ENCODE data around the gene SRCAP. TPM values are rescaled to one million over a fixed set of nuclear protein-coding genes. Genes with fewer than 3 reads are reported as not detected.

Gene SRCAP
- 10.9 to 27.0 TPM (median 21.2 TPM) in 5 replicates for total RNA-seq (2022; extraction: Qiagen RNA extraction; ENCODE audit: low read depth)

GRCh38 chr16:30698816-30699614 is at the start of gene SRCAP:
TSS of gene SRCAP (plus strand) at chr16:30699171. CDS start at chr16:30700825, 1,654 bp downstream.

GRCh38 chr16:30650369-30651123 is 48.4 kb upstream of the SRCAP start, which contains the start of gene PRR14:
TSS of gene PRR14 (plus strand) at chr16:30650960. CDS start at chr16:30651646, 686 bp downstream.

GRCh38 chr16:30657866-30658730 is 40.9 kb upstream of the SRCAP start, which contains the start of gene FBRS:
TSS of gene FBRS (plus strand) at chr16:30658431. CDS start at chr16:30659519, 1,088 bp downstream.

GRCh38 chr16:30747799-30748633 is 49.0 kb downstream of the SRCAP start, which contains the start of gene PHKG2:
TSS of gene PHKG2 (plus strand) at chr16:30748425. CDS start at chr16:30748821, 396 bp downstream.

DNA sequence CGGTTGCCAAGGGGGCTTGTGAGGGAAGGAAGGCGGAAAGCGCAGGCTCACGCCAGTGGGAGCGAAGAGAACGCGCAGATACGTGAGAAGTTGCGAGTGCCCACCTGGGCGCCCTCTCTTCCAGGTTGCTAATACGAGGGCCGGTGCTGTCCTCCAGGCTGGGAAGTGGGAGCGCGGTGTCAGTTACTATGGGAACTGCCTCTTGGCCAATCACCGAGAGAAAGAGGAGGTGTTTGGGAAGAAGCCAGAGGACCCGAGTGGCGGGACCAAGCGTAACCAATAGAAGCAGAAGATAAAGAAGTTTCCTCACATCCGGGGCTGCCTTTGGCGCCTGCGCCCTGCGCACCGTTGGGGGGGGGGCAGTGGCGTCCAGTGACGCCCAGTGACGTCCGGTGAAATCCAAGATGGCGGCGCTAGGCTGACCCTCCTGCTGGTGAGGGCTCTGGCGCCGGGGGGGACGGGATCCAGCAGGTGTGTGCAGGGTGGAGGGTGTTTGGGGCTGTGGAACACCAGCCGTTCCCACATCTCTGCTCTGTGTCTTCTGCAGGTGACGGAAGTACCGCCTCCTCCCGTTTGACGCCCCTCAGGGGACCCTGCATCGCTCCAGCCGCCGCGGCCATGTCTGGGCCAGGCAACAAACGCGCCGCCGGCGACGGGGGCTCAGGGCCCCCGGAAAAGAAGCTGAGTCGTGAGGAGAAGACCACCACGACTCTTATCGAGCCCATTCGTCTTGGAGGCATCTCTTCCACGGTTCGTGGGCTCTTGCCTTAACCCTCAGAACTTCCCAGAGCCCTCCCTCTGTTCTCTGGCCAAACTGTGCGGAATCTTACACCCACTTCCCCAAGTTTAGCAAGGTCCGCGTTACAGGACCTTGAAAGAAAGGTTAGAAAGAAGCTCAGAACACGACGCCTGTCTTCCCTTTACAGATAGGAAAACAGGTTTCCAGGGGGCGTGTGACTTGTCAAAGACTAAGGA is 63.2 kb downstream of the SRCAP start, which contains the start of the genes CFAP119 and RNF40:
TSS of gene CFAP119 (minus strand) at position 135 of the 975 bp plus-strand sequence. CDS start 314 bp downstream, outside the sequence.
TSS of gene RNF40 (plus strand) at position 395 of the 975 bp plus-strand sequence. CDS start at position 619, 224 bp downstream.

GRCh38 chr16:30786936-30787612 is 88.1 kb downstream of the SRCAP start, which contains the start of gene ZNF629:
TSS of gene ZNF629 (minus strand) at chr16:30787205. CDS start at chr16:30784482, 2,723 bp downstream.

Other genes with a start within 250 kb of the SRCAP start
- 0.02 TPM in 1 of 5 replicates, not detected in the others for gene ITGAL, start 226.4 kb upstream of the SRCAP start, total RNA-seq (2022; extraction: Qiagen RNA extraction; ENCODE audit: low read depth)
- gene ZNF768, start 172.6 kb upstream of the SRCAP start, total RNA-seq (2022; extraction: Qiagen RNA extraction; ENCODE audit: low read depth) = 37.2 to 46.2 TPM (median 45.5 TPM) in 5 replicates
- gene ZNF747, start 164.3 kb upstream of the SRCAP start, total RNA-seq (2022; extraction: Qiagen RNA extraction; ENCODE audit: low read depth) = 3.3 to 4.9 TPM (median 4.5 TPM) in 5 replicates
- gene ZNF764, start 140.8 kb upstream of the SRCAP start, total RNA-seq (2022; extraction: Qiagen RNA extraction; ENCODE audit: low read depth) = 4.2 to 6.6 TPM (median 6.2 TPM) in 5 replicates
- 5.5 to 8.0 TPM (median 6.7 TPM) in 5 replicates for gene ZNF688, start 127.5 kb upstream of the SRCAP start, total RNA-seq (2022; extraction: Qiagen RNA extraction; ENCODE audit: low read depth)
- gene ZNF785, start 113.5 kb upstream of the SRCAP start, total RNA-seq (2022; extraction: Qiagen RNA extraction; ENCODE audit: low read depth) = not detected in 5 replicates
- gene ZNF689, start 88.8 kb upstream of the SRCAP start, total RNA-seq (2022; extraction: Qiagen RNA extraction; ENCODE audit: low read depth) = 7.3 to 9.9 TPM (median 8.5 TPM) in 5 replicates
- gene PRR14, start 48.2 kb upstream of the SRCAP start, total RNA-seq (2022; extraction: Qiagen RNA extraction; ENCODE audit: low read depth) = 20.5 to 24.8 TPM (median 22.6 TPM) in 5 replicates
- 29.0 to 42.4 TPM (median 40.9 TPM) in 5 replicates for gene FBRS, start 40.7 kb upstream of the SRCAP start, total RNA-seq (2022; extraction: Qiagen RNA extraction; ENCODE audit: low read depth)
- 23.5 to 29.4 TPM (median 28.8 TPM) in 5 replicates for gene PHKG2, start 49.3 kb downstream of the SRCAP start, total RNA-seq (2022; extraction: Qiagen RNA extraction; ENCODE audit: low read depth)
- gene CFAP119, start 62.9 kb downstream of the SRCAP start, total RNA-seq (2022; extraction: Qiagen RNA extraction; ENCODE audit: low read depth) = 5.6 to 9.2 TPM (median 7.7 TPM) in 5 replicates
- 71.8 to 88.1 TPM (median 83.4 TPM) in 5 replicates for gene RNF40, start 63.2 kb downstream of the SRCAP start, total RNA-seq (2022; extraction: Qiagen RNA extraction; ENCODE audit: low read depth)
- 15.4 to 18.3 TPM (median 18.0 TPM) in 5 replicates for gene ZNF629, start 88.0 kb downstream of the SRCAP start, total RNA-seq (2022; extraction: Qiagen RNA extraction; ENCODE audit: low read depth)
- 26.1 to 42.8 TPM (median 37.7 TPM) in 5 replicates for gene BCL7C, start 194.9 kb downstream of the SRCAP start, total RNA-seq (2022; extraction: Qiagen RNA extraction; ENCODE audit: low read depth)
- gene CTF1, start 197.4 kb downstream of the SRCAP start, total RNA-seq (2022; extraction: Qiagen RNA extraction; ENCODE audit: low read depth) = 0.13 to 0.39 TPM (median 0.23 TPM) in 4 of 5 replicates, not detected in the other
- gene FBXL19, start 224.4 kb downstream of the SRCAP start, total RNA-seq (2022; extraction: Qiagen RNA extraction; ENCODE audit: low read depth) = 12.9 to 20.9 TPM (median 19.0 TPM) in 5 replicates
- 10.0 to 14.0 TPM (median 12.7 TPM) in 5 replicates for gene ORAI3, start 249.9 kb downstream of the SRCAP start, total RNA-seq (2022; extraction: Qiagen RNA extraction; ENCODE audit: low read depth)

All from A549 treated with GW870086 at 1 μM for 4 hours (cell line).